Testis (tissue), 2 donors: ENCODE data around the gene DISC1.

Experiments used
- CTCF ChIP-seq, 3 experiments: fragments of 450-650 bp in 2 of 3; fragments of 200-600 bp in 1 of 3; sonication (generic) in 1 of 3; IDR thresholded peaks; one replicate each; pipeline ENCODE4 v1.5.1; 2016 to 2019; ENCODE audit warnings: antibody characterized with exemption in 3 of 3, mild to moderate bottlenecking in 2 of 3, moderate library complexity in 1 of 3
- POLR2A ChIP-seq: fragments of 450-650 bp; IDR thresholded peaks from one replicate; pipeline ENCODE4 v1.6.1; 2017; ENCODE audit warnings: antibody characterized with exemption, mild to moderate bottlenecking, moderate library complexity

GRCh38 chr1:231632119-231632518 lies 5.5 kb downstream of the DISC1 start:
- TF ChIP-seq CTCF (IDR thresholded peaks at IDR 0.05) (no peak), POLR2A (no peak)
